ENCODE measurements around the gene SLC6A15. TPM values are rescaled to one million over a fixed set of nuclear protein-coding genes. Genes with fewer than 3 reads are reported as not detected.

Gene SLC6A15
- polyA plus RNA-seq, 1 of the 3 experiments (the other 2 are of a cell fraction), result 0.76 TPM

GRCh38 chr12:84891106-84891838, 21.3 kb downstream of the SLC6A15 start:
- Histone ChIP-seq H3K27ac (ENCODE audit: low read depth in 2 of 2, low read length in 1 of 2) (no peak overlapping the region), H3K4me3 (ENCODE audit: low read depth in 2 of 2, low read length in 1 of 2) (no peak overlapping the region), H3K4me1 (ENCODE audit: control insufficient read depth in 1 of 2, insufficient read depth in 2 of 2, low read depth in 1 of 2, low read length in 1 of 2) (no peaks in the 10 kb centered on the region), H3K36me3 (replicated peaks in 1 of 2; ENCODE audit: control insufficient read depth in 1 of 2, insufficient read depth in 2 of 2, low read length in 1 of 2) (peaks cover 0 to 2% of the 10 kb centered on the region in 2 experiments), H3K27me3 (ENCODE audit: insufficient read depth) (no peaks in the 10 kb centered on the region), H3K9me3 (no peaks in the 10 kb centered on the region), H3F3A (replicated peaks; ENCODE audit: insufficient read depth) (no peaks in the 10 kb centered on the region), H3K4me2 (no peak overlapping the region), H3K79me2 (ENCODE audit: insufficient read depth) (no peaks in the 10 kb centered on the region), H2AFZ (ENCODE audit: low read depth) (no peak overlapping the region), H4K20me1 (ENCODE audit: insufficient read depth) (no peaks in the 10 kb centered on the region), H3K9ac (no peak overlapping the region), H3K9me2 (no peaks in the 10 kb centered on the region)
- no peak for DNase-seq
- WGBS (ENCODE audit: low lambda C conversion rate), result 73% methylated on average over 5 of the region's 5 CpGs
- POLR2A ChIA-PET, result no interaction called here
- CTCF ChIA-PET, result interaction anchor here (0.9 to 1.7 kb wide), 3 partner anchors 17 to 49 kb away, joined by 3 to 11 read pairs (median 4); no protein-coding TSS in a partner anchor
- no peak for TF ChIP-seq SIN3A (IDR thresholded peaks at IDR 0.05; ENCODE audit: borderline replicate concordance, low read depth, low read length)
- no peak for TF ChIP-seq RFX5 (IDR thresholded peaks at IDR 0.05; ENCODE audit: low read length)
- no peak for TF ChIP-seq GABPA (IDR thresholded peaks at IDR 0.05; ENCODE audit: low read depth)
- no peak for TF ChIP-seq JUND (IDR thresholded peaks at IDR 0.05)
- TF ChIP-seq REST (IDR thresholded peaks at IDR 0.05; ENCODE audit: low read depth, low read length), result no peak
- no peak for TF ChIP-seq MAX (IDR thresholded peaks at IDR 0.05; ENCODE audit: low read depth)
- no peak for TF ChIP-seq TAF1 (IDR thresholded peaks at IDR 0.05; ENCODE audit: borderline replicate concordance, low read depth, low read length)
- no peak for TF ChIP-seq FOXJ3 (CRISPR knock-in tag; IDR thresholded peaks at IDR 0.05)
- no peak for TF ChIP-seq RAD21 (IDR thresholded peaks at IDR 0.05; ENCODE audit: low read length)
- no peak for TF ChIP-seq IRF3 (IDR thresholded peaks at IDR 0.05; ENCODE audit: low read depth, low read length)
- TF ChIP-seq PBX3 (IDR thresholded peaks at IDR 0.05), result no peak
- no peak for TF ChIP-seq TEAD4 (IDR thresholded peaks at IDR 0.05; ENCODE audit: borderline replicate concordance, insufficient read depth)
- no peak for TF ChIP-seq EZH2phosphoT487 (IDR thresholded peaks at IDR 0.05; ENCODE audit: borderline replicate concordance, low read depth)
- TF ChIP-seq ZBTB33 (IDR thresholded peaks at IDR 0.05; ENCODE audit: borderline replicate concordance, low read depth), result no peak
- TF ChIP-seq YY1 (IDR thresholded peaks at IDR 0.05; ENCODE audit: low read depth), result no peak
- TF ChIP-seq GATA2 (CRISPR knock-in tag; IDR thresholded peaks at IDR 0.05), result no peak
- no peak for TF ChIP-seq FOXM1 (IDR thresholded peaks at IDR 0.05; ENCODE audit: low read depth)
